Fibroblast of lung (primary cell): ENCODE measurements around the gene SIK2. TPM values are rescaled to one million over a fixed set of nuclear protein-coding genes. Genes with fewer than 3 reads are reported as not detected.

ENCODE experiments used
- DNase-seq, 2 donors: peaks; one replicate each; pipeline versions ENCODE4 v3.0.0 to v3.0.0-alpha.2; 2010; ENCODE audit warnings: low read depth in 2 of 2
- H2AFZ ChIP-seq: 2 replicates; pipeline ENCODE4 v1.5.1; 2012; ENCODE audit warnings: low read length, control low read depth, inconsistent platforms
- H3K27ac ChIP-seq: 2 replicates; pipeline ENCODE4 v1.5.1; 2011; ENCODE audit warnings: low read length, control low read depth; ENCODE audit not compliant: insufficient read depth
- H3K27me3 ChIP-seq: 2 replicates; pipeline ENCODE4 v1.5.1; 2011; ENCODE audit warnings: mild to moderate bottlenecking, low read length; ENCODE audit not compliant: control insufficient read depth, insufficient read depth
- H3K36me3 ChIP-seq: 2 replicates; pipeline ENCODE4 v1.5.1; 2011; ENCODE audit warnings: low read length; ENCODE audit not compliant: control insufficient read depth, insufficient read depth
- H3K4me1 ChIP-seq: 2 replicates; pipeline ENCODE4 v1.5.1; 2011; ENCODE audit warnings: low read length; ENCODE audit not compliant: control insufficient read depth, insufficient read depth; ENCODE audit errors: extremely low read depth
- H3K4me2 ChIP-seq: 2 replicates; pipeline ENCODE4 v1.5.1; 2011; ENCODE audit warnings: low read length, control low read depth; ENCODE audit not compliant: insufficient read depth; ENCODE audit errors: extremely low read depth
- H3K4me3 ChIP-seq, 4 experiments: fragments of 200-600 bp in 1 of 4; sonication (generic) in 1 of 4; replicated peaks in 1 of 4; 2 replicates each; pipeline ENCODE4 v1.5.1; 2011 to 2016; ENCODE audit warnings: low read length in 4 of 4, low read depth in 3 of 4, mild to moderate bottlenecking in 3 of 4, control low read depth in 2 of 4, inconsistent platforms in 1 of 4, mixed read lengths in 1 of 4; ENCODE audit not compliant: insufficient read depth in 1 of 4; ENCODE audit errors: control extremely low read depth in 1 of 4
- H3K79me2 ChIP-seq: 2 replicates; pipeline ENCODE4 v1.5.1; 2012; ENCODE audit warnings: mild to moderate bottlenecking, low read length, inconsistent platforms; ENCODE audit not compliant: control insufficient read depth, insufficient read depth
- H3K9ac ChIP-seq: 2 replicates; pipeline ENCODE4 v1.5.1; 2011; ENCODE audit warnings: mild to moderate bottlenecking, low read length, control low read depth; ENCODE audit not compliant: insufficient read depth
- H3K9me3 ChIP-seq: 2 replicates; pipeline ENCODE4 v1.5.1; 2012; ENCODE audit warnings: low read depth, low read length; ENCODE audit not compliant: control insufficient read depth, insufficient read depth
- H4K20me1 ChIP-seq: 2 replicates; pipeline ENCODE4 v1.5.1; 2011; ENCODE audit warnings: low read length; ENCODE audit not compliant: control insufficient read depth, insufficient read depth; ENCODE audit errors: extremely low read depth
- EZH2 ChIP-seq: IDR thresholded peaks from 2 replicates; pipeline ENCODE4 v1.5.1; 2012; ENCODE audit warnings: low read length, control low read depth, mild to moderate bottlenecking; ENCODE audit errors: missing control alignments
- polyA plus RNA-seq, 2 donors: library from polyadenylated mRNA; depleted of rRNA in 1 of 2; stranded (reverse) in 1 of 2; unstranded in 1 of 2; fragments of >200 nt; gene quantifications; 2 replicates each; pipeline ENCODE4 v1.2.1, GENCODE V29; 2011 to 2012; ENCODE audit warnings: missing spikeins in 1 of 2
- total RNA-seq: library from RNA; depleted of rRNA; stranded (reverse); fragments of >200 nt; gene quantifications from 2 replicates; pipeline ENCODE4 v1.2.1, GENCODE V29; 2014
- TF ChIP-seq, protein P1 (sequence below), 2 donors: IDR thresholded peaks in 1 of 2; conservative IDR thresholded peaks in 1 of 2; 1 replicate in 1 of 2; 2 replicates in 1 of 2; pipeline ENCODE4 v1.5.1; 2011 to 2012; ENCODE audit warnings: low read length in 2 of 2, control low read depth in 1 of 2, inconsistent platforms in 1 of 2, low read depth in 1 of 2, mild to moderate bottlenecking in 1 of 2

The SIK2 gene
- total and polyA plus RNA-seq, 2 donors (not counting 1 experiment from before 2014, with no cell fraction given): 16.3 to 19.3 TPM

DNA sequence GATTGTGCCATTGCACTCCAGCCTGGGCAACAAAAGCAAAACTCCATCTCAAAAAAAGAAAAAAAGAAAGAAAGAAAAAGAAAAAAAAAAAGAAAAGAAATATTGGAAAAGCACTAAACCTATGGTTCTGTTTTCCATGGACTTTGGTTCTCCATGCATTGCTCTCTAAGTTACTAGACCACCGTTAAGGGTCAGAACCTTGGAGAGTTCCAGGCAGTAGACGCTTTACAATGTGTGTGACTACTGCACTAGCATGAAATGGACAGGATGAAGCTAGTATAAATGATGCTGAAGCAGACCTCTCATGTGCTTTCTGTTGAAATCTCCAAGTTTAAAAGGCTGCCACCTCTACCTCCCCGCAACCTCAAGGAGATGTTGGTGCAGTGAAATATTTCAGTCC lies 63.5 kb downstream of the SIK2 start:
- H3K79me2 ChIP-seq: no peaks in the 10 kb centered on the region
- H3K9ac ChIP-seq: no peak overlapping the region
- H3K27ac ChIP-seq: no peak overlapping the region
- no peaks in the 10 kb centered on the region for H3K4me1 ChIP-seq
- no peaks in the 10 kb centered on the region for H3K36me3 ChIP-seq
- no peaks in the 10 kb centered on the region for H3K27me3 ChIP-seq
- no peaks in the 10 kb centered on the region for H4K20me1 ChIP-seq
- no peak overlapping the region for H3K4me2 ChIP-seq
- peak; percentile 51 to 73 for DNase-seq
- no peak overlapping the region for H3K4me3 ChIP-seq
- no peak overlapping the region for H2AFZ ChIP-seq
- H3K9me3 ChIP-seq: no peaks in the 10 kb centered on the region
- no peak for TF ChIP-seq EZH2
- TF ChIP-seq, protein P1, sequence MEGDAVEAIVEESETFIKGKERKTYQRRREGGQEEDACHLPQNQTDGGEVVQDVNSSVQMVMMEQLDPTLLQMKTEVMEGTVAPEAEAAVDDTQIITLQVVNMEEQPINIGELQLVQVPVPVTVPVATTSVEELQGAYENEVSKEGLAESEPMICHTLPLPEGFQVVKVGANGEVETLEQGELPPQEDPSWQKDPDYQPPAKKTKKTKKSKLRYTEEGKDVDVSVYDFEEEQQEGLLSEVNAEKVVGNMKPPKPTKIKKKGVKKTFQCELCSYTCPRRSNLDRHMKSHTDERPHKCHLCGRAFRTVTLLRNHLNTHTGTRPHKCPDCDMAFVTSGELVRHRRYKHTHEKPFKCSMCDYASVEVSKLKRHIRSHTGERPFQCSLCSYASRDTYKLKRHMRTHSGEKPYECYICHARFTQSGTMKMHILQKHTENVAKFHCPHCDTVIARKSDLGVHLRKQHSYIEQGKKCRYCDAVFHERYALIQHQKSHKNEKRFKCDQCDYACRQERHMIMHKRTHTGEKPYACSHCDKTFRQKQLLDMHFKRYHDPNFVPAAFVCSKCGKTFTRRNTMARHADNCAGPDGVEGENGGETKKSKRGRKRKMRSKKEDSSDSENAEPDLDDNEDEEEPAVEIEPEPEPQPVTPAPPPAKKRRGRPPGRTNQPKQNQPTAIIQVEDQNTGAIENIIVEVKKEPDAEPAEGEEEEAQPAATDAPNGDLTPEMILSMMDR (conservative IDR thresholded peaks at IDR 0.05 in 1 of 2, IDR thresholded peaks at IDR 0.05 in 1 of 2; ENCODE audit: low read depth in 1 of 2, low read length in 2 of 2): no peak

DNA sequence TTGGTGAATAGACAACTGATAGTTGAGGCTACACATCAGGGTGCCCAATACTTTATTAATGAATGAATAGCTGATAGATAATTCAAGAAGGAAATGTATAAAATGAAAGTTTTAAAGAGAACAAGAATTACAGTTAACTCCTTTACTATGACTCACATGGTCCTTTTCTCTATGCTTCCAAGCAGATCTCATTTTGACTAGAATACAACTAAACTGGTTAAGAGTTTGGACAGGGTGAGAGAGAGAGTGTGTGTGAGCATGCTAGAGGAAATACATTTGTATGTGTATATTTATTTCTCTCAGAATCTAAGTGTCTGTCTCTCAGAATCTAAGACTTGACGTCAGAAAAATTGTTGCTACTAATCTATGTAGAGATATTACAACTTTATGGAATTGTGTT lies 66.7 kb downstream of the SIK2 start:
- H3K9me3 ChIP-seq: no peaks in the 10 kb centered on the region
- H3K36me3 ChIP-seq: peaks cover 3% of the 10 kb centered on the region
- no peak for DNase-seq
- TF ChIP-seq, protein P1 (conservative IDR thresholded peaks at IDR 0.05 in 1 of 2, IDR thresholded peaks at IDR 0.05 in 1 of 2; ENCODE audit: low read depth in 1 of 2, low read length in 2 of 2): no peak
- TF ChIP-seq EZH2: no peak
- no peaks in the 10 kb centered on the region for H3K79me2 ChIP-seq
- no peak overlapping the region for H3K4me3 ChIP-seq
- no peaks in the 10 kb centered on the region for H3K4me1 ChIP-seq
- H3K27ac ChIP-seq: no peak overlapping the region
- H2AFZ ChIP-seq: no peak overlapping the region
- no peaks in the 10 kb centered on the region for H3K27me3 ChIP-seq
- H4K20me1 ChIP-seq: no peaks in the 10 kb centered on the region
- no peak overlapping the region for H3K4me2 ChIP-seq
- no peak overlapping the region for H3K9ac ChIP-seq

DNA sequence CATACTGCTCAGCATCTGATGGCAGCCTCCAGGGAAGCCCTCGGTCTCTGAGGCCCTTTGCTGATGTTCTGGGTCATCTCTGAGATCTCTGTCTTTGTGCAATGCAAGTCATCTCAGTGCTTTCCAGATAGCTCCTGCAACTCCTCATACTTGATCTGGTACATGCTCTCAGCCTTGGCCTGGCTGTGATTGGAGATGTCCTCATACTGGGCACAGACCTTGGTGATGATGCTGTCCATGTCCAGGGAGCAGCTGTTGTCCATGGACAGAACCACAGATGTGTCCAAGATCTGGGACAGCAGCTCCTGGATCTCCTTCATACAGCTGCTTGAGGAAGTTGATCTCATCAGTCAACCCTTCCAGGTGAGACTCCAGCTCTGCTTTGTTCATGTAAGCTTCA lies 69.1 kb downstream of the SIK2 start:
- Histone ChIP-seq H3K27ac (no peak overlapping the region), H3K27me3 (no peaks in the 10 kb centered on the region), H3K9me3 (no peaks in the 10 kb centered on the region), H3K9ac (no peak overlapping the region), H4K20me1 (no peaks in the 10 kb centered on the region), H3K4me3 (no peak overlapping the region), H3K4me1 (no peaks in the 10 kb centered on the region), H2AFZ (no peak overlapping the region), H3K79me2 (no peaks in the 10 kb centered on the region), H3K36me3 (peaks cover 3% of the 10 kb centered on the region), H3K4me2 (no peak overlapping the region)
- DNase-seq: no peak
- TF ChIP-seq, protein P1 (conservative IDR thresholded peaks at IDR 0.05 in 1 of 2, IDR thresholded peaks at IDR 0.05 in 1 of 2; ENCODE audit: low read depth in 1 of 2, low read length in 2 of 2): no peak
- TF ChIP-seq EZH2: no peak
